Right lobe of liver (tissue), 4 donors: ENCODE results near the gene HLA-DPB1.

ENCODE experiments used
- POLR2A ChIP-seq: fragments of 450-650 bp; IDR thresholded peaks from one replicate; pipeline ENCODE4 v1.6.1; 2017; ENCODE audit warnings: antibody characterized with exemption, mild to moderate bottlenecking
- TF ChIP-seq, protein P1 (sequence below), 4 donors: fragments of 200-600 bp in 3 of 4; fragments of 450-650 bp in 1 of 4; IDR thresholded peaks; one replicate each; pipeline versions ENCODE4 v1.5.1 to v1.8.0; 2016 to 2022; ENCODE audit warnings: antibody characterized with exemption in 4 of 4, mild to moderate bottlenecking in 2 of 4
- donor health status: DM: no; HTN: no; CAD: no.
- donor health status: DM: no; HTN: no; CAD: no.
- donor health status: DM: no; HTN: yes; CAD: no.

GRCh38 chr6:33117811-33118277 lies 42.1 kb downstream of the HLA-DPB1 start:
- TF ChIP-seq, protein P1, sequence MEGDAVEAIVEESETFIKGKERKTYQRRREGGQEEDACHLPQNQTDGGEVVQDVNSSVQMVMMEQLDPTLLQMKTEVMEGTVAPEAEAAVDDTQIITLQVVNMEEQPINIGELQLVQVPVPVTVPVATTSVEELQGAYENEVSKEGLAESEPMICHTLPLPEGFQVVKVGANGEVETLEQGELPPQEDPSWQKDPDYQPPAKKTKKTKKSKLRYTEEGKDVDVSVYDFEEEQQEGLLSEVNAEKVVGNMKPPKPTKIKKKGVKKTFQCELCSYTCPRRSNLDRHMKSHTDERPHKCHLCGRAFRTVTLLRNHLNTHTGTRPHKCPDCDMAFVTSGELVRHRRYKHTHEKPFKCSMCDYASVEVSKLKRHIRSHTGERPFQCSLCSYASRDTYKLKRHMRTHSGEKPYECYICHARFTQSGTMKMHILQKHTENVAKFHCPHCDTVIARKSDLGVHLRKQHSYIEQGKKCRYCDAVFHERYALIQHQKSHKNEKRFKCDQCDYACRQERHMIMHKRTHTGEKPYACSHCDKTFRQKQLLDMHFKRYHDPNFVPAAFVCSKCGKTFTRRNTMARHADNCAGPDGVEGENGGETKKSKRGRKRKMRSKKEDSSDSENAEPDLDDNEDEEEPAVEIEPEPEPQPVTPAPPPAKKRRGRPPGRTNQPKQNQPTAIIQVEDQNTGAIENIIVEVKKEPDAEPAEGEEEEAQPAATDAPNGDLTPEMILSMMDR (IDR thresholded peaks at IDR 0.05) = no peak
- TF ChIP-seq POLR2A = no peak
